ENCODE results near the gene UNC13D.
"Not testable (repeated sequence)": the region's sequence is repeated elsewhere in the genome, so short reads cannot be mapped to it uniquely, and the experiment has no call there.

UNC13D gene

DNA sequence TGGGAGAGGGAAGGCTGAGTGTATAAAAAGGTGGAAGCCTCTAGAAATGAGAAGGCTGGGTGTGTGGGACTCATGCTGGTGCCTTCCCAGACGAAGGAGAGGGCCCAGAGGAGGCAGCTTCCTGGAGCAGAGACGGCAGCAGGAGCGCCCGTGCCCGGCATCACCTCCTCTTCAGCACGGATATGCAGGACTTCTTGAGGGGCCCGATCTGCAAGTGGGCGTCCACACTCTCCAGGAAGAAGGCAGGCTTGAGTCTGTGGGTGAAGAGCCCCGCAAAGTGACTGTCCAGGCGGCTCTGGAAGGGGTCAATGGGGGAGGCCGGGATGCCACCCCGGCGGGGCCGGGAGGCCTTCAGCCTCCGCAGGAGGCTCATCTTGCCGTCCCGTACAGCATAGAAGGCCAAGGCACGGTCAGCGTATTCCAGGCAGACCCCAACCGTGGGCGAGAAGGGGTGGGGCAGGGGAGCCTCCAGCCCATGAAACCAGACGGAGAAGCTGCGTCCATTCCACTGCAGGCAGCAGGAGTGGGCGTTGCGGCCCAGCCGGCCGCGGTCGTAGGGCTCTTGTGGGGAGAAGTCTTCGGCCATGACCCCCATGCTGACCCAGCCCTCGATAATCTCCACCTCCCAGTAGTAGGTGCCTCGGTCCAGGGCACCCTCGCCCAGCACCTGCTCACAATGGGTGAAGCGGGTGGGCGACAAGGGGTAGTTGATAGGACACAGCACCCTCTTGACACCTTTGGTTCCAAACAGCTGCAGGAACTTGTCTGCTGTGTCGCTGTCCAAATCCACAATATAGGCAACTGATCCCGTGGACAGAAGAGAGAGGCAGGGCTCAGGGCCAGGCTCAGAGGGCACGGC is 30.3 kb upstream of the UNC13D start:
- DNase-seq (ENCODE audit: low read depth in 2 of 2): no peak

DNA sequence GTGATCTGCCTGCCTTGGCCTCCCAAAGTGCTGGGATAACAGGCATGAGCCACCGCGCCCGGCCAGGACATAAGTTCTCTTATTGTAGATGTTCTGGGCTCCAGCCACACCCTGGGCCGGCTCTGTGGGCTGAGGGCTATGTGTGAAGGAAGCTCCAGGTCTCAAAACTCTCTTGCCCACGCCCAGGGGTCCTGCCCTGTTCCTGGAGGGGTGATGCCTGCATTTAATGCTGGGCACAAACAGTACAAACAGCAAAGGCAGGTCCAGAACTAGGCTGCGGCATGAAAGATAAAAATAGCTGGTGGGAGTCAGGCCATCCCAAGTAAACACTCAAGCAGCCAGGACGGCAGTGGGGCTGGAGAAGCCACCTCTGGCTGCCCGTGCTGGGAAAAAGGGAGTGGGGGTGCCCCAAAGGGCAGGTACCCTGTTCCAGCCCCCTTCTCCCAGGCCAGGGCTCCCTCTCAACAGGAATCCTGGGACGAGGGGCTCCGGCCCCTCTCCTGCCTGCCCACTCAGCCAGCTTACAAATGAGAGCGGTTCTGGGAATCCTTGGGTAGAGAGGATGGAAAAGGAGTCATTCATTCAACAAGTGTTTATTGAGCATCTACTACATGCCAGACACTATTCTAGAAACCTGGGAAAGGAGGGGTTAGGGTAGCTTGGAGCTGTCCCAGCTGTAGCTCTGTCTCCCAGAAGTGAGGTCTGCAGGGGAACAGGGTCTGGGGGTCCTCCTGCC is 29.6 kb upstream of the UNC13D start:
- no peak for DNase-seq (ENCODE audit: low read depth in 2 of 2)

DNA sequence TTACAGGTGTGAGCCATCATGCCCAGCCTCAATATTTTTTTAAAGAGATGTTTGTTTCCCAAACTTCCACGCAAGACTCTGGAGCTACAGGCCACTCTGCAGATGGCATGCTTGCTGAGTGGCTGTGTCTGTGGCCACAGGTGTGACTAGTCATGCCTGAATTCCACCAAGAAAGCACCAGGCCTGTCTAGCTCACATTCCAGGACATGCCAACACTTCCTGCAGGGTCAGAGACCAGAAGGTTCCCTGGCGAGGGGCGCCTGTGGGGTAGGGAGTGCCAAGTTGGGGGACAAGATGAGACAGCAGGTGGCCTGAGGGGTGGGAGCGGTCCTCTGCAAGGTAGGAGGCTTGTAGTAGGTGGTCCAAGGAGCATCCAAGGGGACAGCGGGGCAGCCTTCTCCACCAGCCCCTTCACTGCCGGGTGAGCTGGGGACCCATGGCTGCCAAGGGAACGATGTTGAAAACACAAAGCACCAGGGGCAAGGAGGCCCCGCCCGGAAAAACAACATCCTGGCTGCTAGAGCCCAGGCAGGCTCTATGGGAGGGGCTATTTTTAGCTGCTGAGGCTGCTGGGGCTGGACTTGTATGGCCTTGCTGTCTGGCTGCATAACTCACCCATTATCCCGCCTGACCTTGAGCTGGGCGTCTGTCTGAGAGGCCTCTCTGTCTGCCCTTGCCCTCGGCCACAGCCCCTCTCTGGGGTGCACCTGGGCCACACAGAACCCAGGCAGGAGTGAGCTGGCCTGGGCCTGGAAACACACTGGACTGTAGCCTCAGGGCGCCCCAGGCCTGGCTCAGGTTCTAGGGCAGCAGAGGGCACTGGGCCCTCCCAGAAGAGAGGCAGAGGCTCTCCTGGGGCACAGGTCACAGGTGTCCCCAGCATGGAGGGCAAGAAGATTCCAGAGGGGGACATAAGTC is 28.5 kb upstream of the UNC13D start:
- no peak for DNase-seq (ENCODE audit: low read depth in 2 of 2)

DNA sequence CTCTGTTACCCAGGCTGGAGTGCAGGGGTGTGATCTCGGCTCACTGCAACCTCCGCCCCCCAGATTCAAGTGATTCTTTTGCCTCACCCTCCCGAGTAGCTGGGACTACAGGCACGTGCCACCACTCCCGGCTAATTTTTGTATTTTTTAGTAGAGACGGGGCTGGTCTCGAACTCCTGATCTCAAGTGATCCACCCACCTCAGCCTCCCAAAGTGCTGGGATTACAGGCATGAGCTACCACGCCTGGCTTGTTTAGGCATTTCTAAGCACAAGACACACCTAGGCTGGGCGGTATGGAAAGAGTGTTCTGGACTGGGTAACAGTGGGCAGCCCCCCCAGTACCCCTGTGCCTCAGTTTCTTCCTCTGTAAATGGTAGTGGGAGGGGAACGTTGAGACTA is 26.0 kb upstream of the UNC13D start:
- not testable (repeated sequence) for DNase-seq (ENCODE audit: low read depth in 2 of 2)

DNA sequence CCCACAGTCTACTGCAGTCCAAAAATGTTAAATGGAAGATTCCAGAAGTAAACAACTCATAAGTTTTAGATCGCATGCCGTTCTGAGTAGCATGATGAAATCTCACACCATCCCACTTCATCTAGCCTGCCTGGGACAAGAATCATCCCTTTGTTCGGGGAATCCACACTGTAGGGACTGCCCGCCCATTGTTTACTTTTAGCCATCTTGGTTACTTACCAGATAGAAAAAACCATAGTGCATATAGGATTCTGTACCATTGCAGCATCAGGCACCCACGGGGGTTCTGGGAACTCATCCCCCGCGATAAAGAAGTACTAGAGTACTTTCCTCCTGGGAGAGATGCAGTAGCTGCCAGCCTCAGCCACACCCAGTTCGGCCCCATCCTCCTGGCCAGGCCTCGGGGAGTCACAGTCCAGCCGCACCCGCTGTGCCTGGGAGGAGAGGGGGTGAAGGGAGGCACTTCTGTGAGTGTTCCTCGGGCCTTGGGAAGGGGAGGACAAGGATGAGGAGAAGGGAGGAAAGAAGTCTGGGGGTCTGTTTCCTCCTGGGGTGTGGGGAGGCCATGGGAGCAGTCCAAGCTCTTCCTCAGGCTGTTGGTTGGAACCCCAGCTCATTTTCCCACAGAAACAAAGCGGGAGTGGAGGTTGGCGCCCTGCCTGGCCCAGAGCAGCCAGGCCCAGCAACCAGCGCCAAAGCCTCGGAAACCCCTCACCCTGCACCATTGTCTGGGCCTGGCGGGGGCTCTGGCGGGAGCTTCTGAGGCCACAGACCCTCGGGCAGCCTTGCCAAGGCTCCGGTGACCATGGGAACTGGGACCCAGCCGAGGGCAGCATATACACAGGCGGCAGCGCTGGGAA is 25.3 kb upstream of the UNC13D start:
- DNase-seq (ENCODE audit: low read depth in 2 of 2): no peak

DNA sequence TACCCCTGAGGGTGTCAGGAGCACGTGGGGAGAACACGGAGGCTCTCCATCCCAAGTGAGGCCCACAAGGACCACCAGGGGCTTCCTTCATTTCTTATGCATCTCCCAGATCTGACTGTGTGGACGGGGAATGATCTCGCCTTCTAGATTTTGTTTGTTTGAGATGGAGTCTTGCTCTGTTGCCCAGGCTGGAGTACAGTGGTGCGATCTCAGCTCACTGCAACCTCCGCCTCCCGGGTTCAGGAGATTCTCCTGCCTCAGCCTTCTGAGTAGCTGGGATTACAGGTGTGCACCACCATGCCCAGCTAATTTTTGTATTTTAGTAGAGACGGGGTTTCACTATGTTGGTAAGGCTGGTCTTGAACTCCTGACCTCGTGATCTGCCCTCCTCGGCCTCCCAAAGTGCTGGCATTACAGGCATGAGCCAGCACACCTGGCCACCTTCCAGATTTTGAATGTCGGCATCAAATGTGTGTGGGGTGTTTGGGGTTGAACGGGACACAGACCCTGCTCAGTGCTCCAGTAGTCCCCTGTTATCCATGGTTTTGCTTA is 24.6 kb upstream of the UNC13D start:
- not testable (repeated sequence) for DNase-seq (ENCODE audit: low read depth in 2 of 2)

DNA sequence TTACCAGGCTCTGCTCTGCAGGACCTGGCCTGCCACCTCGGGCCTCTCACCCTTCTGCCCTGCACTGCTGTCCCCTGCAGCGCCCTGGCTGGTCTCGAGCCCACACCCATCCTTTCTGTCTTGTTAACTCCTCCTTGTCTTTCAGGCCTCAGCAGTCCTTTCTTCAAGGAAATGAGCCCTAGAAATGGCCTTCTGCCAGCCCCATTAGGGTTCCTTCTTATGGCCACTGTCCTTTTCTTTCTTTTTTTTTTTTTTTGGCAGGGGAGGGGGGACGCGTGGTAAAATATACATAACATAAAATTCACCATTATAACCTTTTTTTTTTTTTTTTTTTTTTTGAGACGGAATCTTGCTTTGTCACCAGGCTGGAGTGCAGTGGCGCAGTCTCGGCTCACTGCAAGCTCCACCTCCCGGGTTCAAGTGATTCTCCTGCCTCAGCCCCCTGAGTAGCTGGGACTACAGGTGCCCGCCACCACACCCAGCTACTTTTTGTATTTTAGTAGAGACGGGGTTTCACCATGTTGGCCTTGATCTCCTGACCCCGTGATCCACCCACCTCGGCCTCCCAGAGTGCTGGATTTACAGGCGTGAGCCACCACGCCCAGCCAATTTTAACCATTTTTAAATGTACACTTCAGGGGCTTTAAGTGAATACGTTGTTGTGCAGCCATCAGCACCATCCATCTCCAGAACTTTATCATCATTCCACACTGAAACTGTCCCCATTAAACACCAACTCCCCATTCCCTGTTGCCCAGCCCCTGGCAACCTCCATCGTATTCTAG is 21.4 kb upstream of the UNC13D start:
- not testable (repeated sequence) for DNase-seq (ENCODE audit: low read depth in 2 of 2)

DNA sequence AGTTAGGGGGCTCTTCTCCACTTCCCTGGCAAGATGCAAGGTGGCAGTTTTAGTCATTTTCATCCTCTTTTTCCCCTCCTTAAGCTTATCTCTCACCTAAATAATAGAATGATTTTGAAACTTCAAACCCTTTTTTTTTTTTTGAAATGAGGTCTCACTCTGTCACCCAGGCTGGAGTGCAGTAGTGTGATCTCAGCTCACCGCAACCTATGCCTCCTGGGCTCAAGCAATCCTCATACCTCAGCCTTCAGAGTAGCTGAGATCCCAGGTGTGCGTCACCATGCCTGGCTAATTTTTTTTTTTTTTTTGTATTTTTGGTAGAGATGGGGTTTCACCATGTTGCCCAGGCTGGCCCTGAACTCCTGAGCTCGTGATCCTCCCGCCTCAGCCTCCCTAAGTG is 20.7 kb upstream of the UNC13D start:
- not testable (repeated sequence) for DNase-seq (ENCODE audit: low read depth in 2 of 2)

DNA sequence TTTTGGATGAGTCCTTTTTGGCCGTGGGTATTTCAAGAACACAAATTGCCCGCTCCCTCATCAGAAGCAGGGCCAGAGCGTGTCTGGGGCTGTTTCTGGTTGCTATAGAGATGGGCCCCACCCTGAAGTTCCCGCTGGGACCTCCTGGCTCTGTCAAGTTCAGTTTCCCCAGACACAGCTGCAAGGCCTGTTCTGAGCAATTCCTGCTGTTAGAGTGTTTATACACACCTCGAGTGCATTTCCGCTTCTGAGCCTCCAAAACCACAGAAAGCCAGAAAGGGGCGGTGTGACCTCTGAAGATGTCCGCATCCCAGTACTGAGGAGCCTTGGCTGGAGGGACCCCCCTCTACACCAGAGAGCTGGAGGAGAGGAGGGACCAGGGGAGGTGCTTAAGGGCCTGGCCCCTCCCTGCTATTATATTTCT is 20.3 kb upstream of the UNC13D start:
- DNase-seq (ENCODE audit: low read depth in 2 of 2): no peak

DNA sequence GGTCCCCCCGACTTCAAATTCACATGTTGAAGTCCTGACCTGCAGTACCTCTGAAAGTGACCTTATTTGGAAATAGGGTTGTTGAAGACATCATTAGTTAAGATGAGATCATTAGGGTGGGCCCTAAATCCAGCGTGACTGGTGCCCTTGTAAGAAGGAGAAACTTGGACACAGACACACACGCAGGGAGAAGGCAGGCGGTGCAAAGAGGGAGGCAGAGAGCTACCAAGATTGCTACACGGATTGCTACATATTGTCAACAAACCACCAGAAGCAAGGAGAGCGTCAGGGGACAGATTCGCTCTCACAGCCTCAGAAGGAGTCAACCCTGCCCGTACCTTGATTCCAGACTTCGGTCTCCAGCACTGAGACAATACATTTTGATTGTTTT is 17.7 kb upstream of the UNC13D start:
- no peak for DNase-seq (ENCODE audit: low read depth in 2 of 2)

DNA sequence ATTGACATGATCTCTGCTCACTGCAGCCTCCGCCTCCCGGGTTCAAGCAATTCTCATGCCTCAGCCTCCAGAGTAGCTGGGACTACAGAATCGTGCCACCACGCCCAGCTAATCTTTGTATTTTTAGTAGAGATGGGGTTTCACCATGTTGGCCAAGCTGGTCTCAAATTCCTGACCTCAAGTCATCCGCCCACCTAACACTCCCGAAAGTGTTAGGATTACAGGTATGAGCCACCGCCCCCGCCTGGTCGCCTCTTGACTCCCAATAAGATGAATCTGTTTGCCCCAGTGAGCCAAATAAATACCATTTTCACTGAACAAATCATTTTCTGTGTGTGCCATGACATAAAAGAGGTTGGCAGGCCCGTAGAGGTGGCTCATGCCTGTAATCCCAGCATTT is 15.2 kb upstream of the UNC13D start:
- DNase-seq (ENCODE audit: low read depth in 2 of 2): not testable (repeated sequence)

DNA sequence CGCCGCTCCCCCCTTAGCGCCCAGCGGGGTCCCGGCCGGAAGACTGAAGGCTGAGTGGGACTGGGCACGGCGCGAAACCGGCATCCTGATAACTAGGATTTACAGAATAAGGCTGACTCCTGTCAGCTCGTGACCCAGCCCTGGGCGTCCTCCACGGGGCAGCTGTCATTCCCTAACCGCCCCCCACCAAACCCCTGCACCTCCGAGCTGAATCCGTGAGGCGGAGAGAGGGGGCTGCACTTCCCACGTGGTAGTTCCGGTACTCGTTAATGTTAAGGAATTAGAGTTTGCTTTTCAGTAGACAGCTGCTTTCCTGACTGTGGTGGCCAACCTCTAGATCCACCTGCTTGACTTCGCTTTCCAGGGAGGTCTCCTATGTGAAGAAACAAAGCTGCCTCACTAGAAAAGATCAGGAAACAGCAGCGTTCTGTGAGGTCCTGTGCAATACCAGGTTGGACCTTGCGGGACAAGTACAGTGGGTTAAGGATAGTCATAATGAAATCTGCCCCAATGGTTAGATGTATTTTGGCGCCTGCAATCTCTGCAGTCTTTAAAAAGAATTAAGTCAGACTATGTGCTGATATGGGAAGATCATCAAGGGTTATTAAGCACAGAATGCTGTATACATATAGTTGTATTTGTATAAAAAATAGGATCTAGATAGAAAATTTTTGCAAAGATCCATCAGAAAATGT is 12.0 kb upstream of the UNC13D start:
- DNase-seq (ENCODE audit: low read depth in 2 of 2): no peak

DNA sequence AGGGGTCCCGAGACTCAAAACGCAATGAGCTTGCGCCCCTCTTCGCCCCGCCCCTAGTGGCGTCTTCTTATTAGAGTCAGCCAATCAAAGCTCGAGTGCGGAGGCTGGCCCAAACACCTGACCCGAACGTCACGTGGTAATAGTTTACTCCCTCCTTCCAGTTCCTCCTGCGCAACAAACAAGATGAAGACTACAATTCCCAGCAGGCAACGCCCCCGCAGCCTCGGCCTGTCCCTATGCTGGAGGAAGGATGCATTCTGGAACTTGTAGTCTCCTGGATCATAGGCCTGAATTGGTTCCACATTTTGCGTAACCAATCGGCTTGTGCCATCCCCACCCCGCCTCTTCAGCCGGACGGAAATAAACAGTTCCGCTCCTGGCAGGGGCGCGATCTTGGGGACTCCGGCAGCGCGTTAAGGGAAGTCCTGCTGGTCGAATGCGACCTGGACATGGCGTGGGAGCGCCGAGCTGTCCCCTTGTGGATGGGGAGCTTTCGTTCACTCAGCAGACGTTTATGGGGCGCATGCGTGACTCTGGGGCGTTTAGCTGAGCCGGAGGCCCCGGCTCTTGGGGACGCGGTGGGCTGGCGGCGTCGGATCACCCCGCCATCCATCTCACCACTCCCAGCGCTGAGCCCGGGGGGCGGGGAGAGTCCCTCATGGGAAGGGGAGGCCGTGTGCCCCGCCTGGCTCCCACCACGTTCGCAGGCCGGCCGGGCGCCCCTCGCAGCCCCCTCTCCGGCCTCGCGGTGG is 11.3 kb upstream of the UNC13D start, which contains the start of gene WBP2:
WBP2 (minus strand) TSS at position 26 of the 752 bp plus-strand sequence. CDS start 38 bp downstream, outside the sequence.
- DNase-seq (ENCODE audit: low read depth in 2 of 2): peak; percentile 98

DNA sequence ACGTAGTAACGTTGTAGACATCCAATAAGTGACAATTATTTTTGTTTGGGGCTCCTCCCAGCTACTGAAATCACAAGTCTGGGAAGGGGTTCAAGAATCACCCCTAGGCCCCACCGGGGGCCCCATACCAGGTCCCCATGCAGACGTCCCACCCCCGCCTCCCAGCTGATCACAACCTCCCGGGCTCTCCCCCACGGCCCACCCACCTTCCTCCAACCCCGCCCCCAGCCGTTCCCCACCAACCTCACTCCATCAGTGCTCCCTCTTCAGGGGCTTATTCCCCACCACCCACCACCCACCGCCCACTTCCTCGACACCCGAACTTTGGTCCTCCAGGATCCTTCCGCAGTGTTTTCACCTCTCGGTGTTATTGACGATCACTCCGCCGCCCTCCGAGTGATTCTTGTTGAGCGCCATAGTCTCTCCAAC is 10.7 kb upstream of the UNC13D start:
- DNase-seq (ENCODE audit: low read depth in 2 of 2): no peak

DNA sequence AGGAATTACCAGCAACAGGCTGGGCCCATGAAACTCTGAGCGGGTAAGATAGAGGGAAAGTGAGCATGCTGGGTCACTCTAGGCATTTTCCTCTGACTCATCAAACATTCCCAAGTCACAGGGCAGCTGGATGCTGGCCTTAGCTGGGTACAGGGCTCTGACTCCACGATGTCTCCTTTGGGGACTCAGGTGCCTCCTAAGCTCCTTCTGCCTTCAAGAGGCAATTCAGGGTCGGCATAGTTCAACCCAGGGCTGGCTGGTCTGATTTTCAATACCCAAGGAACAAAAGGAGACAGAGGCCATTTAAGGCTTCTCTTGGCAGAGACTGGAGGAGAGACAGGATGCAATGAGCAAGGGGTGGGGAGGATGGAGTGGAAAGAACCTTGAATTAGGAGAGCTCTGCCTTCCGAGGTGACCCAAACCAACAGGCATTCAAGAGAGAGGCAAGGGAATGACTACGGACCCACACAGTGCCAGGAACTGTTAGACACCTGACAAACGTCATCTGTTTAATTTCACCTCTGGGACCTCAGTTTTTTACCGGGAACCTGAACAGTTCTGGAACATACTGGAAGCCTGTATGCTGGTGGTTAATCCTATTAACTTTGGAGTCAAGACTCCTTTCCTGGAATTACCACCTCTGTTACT is 10.0 kb upstream of the UNC13D start:
- DNase-seq (ENCODE audit: low read depth in 2 of 2): no peak

DNA sequence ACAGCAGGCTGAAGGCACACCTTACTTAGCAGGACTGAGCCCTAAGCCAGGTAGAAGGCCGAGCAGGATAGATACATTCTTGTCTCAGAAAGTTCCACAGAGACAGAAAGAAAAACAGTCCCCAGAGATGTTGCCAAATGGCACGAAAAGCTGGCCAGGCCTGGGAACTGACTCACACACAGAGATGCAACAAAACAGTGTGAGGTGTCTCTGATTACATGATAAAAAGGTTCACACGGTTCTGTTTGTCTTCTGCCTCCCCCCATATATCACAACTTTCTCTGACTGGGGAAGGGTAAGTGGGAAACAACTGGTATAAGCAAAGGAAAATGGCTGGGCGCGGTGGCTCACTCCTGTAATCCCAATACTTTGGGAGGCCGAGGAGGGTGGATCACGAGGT is 9.2 kb upstream of the UNC13D start:
- DNase-seq (ENCODE audit: low read depth in 2 of 2): no peak

DNA sequence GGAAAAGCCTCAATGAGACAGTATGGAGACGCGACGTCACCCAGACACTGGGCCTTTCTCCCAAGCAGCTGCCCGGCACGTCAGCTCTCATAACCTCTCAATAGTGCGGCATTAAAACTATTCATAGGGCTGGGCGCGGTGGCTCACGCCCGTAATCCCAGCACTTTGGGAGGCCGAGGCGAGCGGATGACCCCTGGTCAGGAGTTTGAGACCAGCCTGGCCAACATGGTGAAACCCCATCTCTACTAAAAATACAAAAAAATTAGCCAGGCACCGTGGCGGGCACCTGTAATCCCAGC is 7.4 kb upstream of the UNC13D start:
- not testable (repeated sequence) for DNase-seq (ENCODE audit: low read depth in 2 of 2)

Data from stimulated activated CD4-positive, alpha-beta T cell treated with anti-CD3 and anti-CD28 coated beads, Interleukin-15, amount 100 ng/mL, for 48 hours (primary cell).